Measurements from ENCODE around the gene TMC3. TPM values are rescaled to one million over a fixed set of nuclear protein-coding genes. Genes with fewer than 3 reads are reported as not detected.
A peak's percentile ranks its signal among the peaks of the same experiment; 100 is the strongest.

TMC3 gene
- polyA plus RNA-seq, 1 donor (not counting 4 experiments of a cell fraction or from before 2014, with no cell fraction given) = not detected

GRCh38 chr15:81323944-81324881 lies 49.8 kb downstream of the TMC3 start, which contains the start of gene STARD5:
Gene STARD5, minus strand, starts transcription at chr15:81324141. Its CDS starts 42 bp downstream, at chr15:81324099.
- TF ChIP-seq EZH2 (IDR thresholded peaks at IDR 0.05; ENCODE audit: low read length) (no peak), CTCF (optimal IDR thresholded peaks at IDR 0.05 in 1 of 3, IDR thresholded peaks at IDR 0.05 in 1 of 3, conservative IDR thresholded peaks at IDR 0.05 in 1 of 3; ENCODE audit: extremely low read depth in 1 of 3, insufficient read depth in 2 of 3, low read length in 3 of 3) (no peak)
- DNase-seq (ENCODE audit: low read depth, low spot score) (peak; percentile 69), FAIRE-seq (no peak)
- dilution Hi-C loops (cut with MboI; ENCODE audit: extremely low pct_ligation_motif_present, low sequenced_read_pairs) = no loop called here
- H3K27me3 ChIP-seq (ENCODE audit: control insufficient read depth, extremely low read depth, insufficient read depth, low read length) = no peaks in the 10 kb centered on the region
- peaks cover 11% of the 10 kb centered on the region for H3K79me2 ChIP-seq (ENCODE audit: control insufficient read depth, insufficient read depth, low read length)
- H3K9me3 ChIP-seq (ENCODE audit: control insufficient read depth, low read depth, low read length) = no peaks in the 10 kb centered on the region
- peak within 1 kb of the TSS; percentile 83 for H3K27ac ChIP-seq (ENCODE audit: control insufficient read depth, insufficient read depth, low read length)
- H2AFZ ChIP-seq (ENCODE audit: control insufficient read depth, low read length) = peak within 1 kb of the TSS; percentile 97
- peaks cover 13% of the 10 kb centered on the region for H3K4me1 ChIP-seq (ENCODE audit: control insufficient read depth, extremely low read depth, insufficient read depth, low read length)
- peak within 1 kb of the TSS; percentile 90 for H3K4me2 ChIP-seq (ENCODE audit: control insufficient read depth, extremely low read depth, insufficient read depth, low read depth, low read length)
- no peaks in the 10 kb centered on the region for H3K9me1 ChIP-seq (ENCODE audit: control insufficient read depth, extremely low read depth, insufficient read depth, low read length)
- no peaks in the 10 kb centered on the region for H4K20me1 ChIP-seq (ENCODE audit: control insufficient read depth, extremely low read depth, insufficient read depth, low read length)
- H3K4me3 ChIP-seq (ENCODE audit: control insufficient read depth in 2 of 3, extremely low read depth in 1 of 3, insufficient read depth in 2 of 3, low read depth in 1 of 3, low read length in 3 of 3) = peak within 1 kb of the TSS; percentile 89 to 92 (median 91)
- H3K9ac ChIP-seq (ENCODE audit: control insufficient read depth, extremely low read depth, insufficient read depth, low read length) = peak within 1 kb of the TSS; percentile 94
- peaks cover 16 to 18% of the 10 kb centered on the region in 2 experiments for H3K36me3 ChIP-seq (ENCODE audit: control insufficient read depth in 2 of 2, extremely low read depth in 1 of 2, insufficient read depth in 2 of 2, low read length in 2 of 2)

GRCh38 chr15:81323559-81323943 lies 50.5 kb downstream of the TMC3 start:
- FAIRE-seq = no peak
- dilution Hi-C loops (cut with MboI; ENCODE audit: extremely low pct_ligation_motif_present, low sequenced_read_pairs) = no loop called here
- Histone ChIP-seq H4K20me1 (ENCODE audit: control insufficient read depth, extremely low read depth, insufficient read depth, low read length) (no peaks in the 10 kb centered on the region), H2AFZ (ENCODE audit: control insufficient read depth, low read length) (peak overlapping the region; percentile 79), H3K36me3 (ENCODE audit: control insufficient read depth in 2 of 2, extremely low read depth in 1 of 2, insufficient read depth in 2 of 2, low read length in 2 of 2) (peaks cover 22 to 25% of the 10 kb centered on the region in 2 experiments), H3K4me3 (ENCODE audit: control insufficient read depth in 2 of 3, extremely low read depth in 1 of 3, insufficient read depth in 2 of 3, low read depth in 1 of 3, low read length in 3 of 3) (peak overlapping the region; percentile 89 to 92 (median 91)), H3K27me3 (ENCODE audit: control insufficient read depth, extremely low read depth, insufficient read depth, low read length) (no peaks in the 10 kb centered on the region), H3K9ac (ENCODE audit: control insufficient read depth, extremely low read depth, insufficient read depth, low read length) (peak overlapping the region; percentile 94), H3K27ac (ENCODE audit: control insufficient read depth, insufficient read depth, low read length) (peak overlapping the region; percentile 83), H3K9me3 (ENCODE audit: control insufficient read depth, low read depth, low read length) (no peaks in the 10 kb centered on the region), H3K9me1 (ENCODE audit: control insufficient read depth, extremely low read depth, insufficient read depth, low read length) (no peaks in the 10 kb centered on the region), H3K4me1 (ENCODE audit: control insufficient read depth, extremely low read depth, insufficient read depth, low read length) (peaks cover 13% of the 10 kb centered on the region), H3K79me2 (ENCODE audit: control insufficient read depth, insufficient read depth, low read length) (peaks cover 11% of the 10 kb centered on the region), H3K4me2 (ENCODE audit: control insufficient read depth, extremely low read depth, insufficient read depth, low read depth, low read length) (peak overlapping the region; percentile 90)
- DNase-seq (ENCODE audit: low read depth, low spot score) = no peak
- TF ChIP-seq EZH2 (IDR thresholded peaks at IDR 0.05; ENCODE audit: low read length) = no peak

Measured in keratinocyte (primary cell).